ENCODE data around the gene PHF12.

PHF12 gene

DNA sequence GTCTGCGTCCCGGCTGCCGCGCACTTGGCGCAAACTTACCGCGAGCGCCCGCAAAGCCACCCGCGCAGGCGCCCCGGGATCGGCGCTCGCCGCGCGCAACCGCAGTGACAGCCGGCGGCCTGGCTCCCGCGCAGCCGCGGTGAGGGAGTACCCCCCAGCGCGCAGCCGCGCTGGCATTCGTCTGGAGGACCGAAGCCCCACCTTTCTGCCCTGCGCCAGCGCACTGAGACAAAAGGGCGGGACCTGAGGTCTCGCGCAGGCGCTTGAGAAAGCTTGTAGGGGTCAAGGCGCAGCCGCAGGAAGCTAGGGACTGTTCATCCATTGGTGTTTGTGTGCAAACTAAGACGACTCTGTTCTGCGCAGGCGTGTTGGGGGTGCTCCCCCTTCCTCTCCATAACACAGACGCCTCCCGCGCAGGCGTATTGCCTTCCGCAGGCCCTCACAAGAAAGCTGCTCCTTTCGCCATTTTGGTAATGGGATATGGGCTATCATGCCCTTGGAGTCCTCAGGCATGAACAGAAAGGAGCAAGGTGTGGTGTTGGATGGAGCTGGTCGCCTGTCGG, at the start of gene PHF12:
PHF12 (minus strand) TSS at position 91 of the 563 bp plus-strand sequence. CDS start 558 bp downstream, outside the sequence.
- peak within 1 kb of the TSS; percentile 93 for H3K4me3 ChIP-seq (ENCODE audit: low read length in 2 of 2)
- H3K27me3 ChIP-seq (ENCODE audit: control insufficient read depth in 2 of 2, insufficient read depth in 2 of 2, low read length in 2 of 2) = no peaks in the 10 kb centered on the region

DNA sequence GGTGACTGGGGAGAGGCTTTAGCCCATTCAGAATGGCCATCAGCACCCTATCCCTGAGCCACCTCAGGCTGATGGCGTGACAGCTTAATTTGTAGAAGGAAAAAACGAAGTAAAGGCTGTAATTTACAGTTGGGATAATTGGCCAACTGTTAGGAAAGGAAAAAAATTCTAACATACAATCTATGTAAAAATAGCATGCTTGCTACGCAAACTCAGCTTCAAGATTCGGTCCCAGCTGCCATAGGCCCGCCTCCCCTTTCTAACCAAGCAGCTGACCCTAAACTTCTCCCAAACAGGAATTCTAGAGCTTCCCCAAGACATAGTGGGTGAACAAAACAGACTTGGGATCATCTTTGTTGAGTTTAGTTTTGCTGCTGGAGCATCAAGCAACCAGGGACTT, 49.7 kb upstream of the PHF12 start:
- H3K27ac ChIP-seq (ENCODE audit: low read depth in 2 of 2, low read length in 2 of 2) = no peak overlapping the region
- H3K27me3 ChIP-seq (ENCODE audit: control insufficient read depth in 2 of 2, insufficient read depth in 2 of 2, low read length in 2 of 2) = peaks cover 21 to 32% of the 10 kb centered on the region in 2 donors
- peaks cover 0 to under 1% of the 10 kb centered on the region in 2 donors for H3K4me1 ChIP-seq (ENCODE audit: control insufficient read depth in 2 of 2, insufficient read depth in 2 of 2, low read length in 2 of 2)
- no peaks in the 10 kb centered on the region for H3K9me3 ChIP-seq (ENCODE audit: control insufficient read depth in 2 of 2, low read length in 2 of 2)
- H3K9ac ChIP-seq (ENCODE audit: low read depth in 1 of 2, low read length in 2 of 2) = no peak overlapping the region
- H3K36me3 ChIP-seq (ENCODE audit: control insufficient read depth in 2 of 2, insufficient read depth in 2 of 2, low read length in 2 of 2) = no peaks in the 10 kb centered on the region
- no peak overlapping the region for H3K4me3 ChIP-seq (ENCODE audit: low read length in 2 of 2)

More for the DNA sequence above, at the start of gene PHF12:
- H3K9ac ChIP-seq (ENCODE audit: low read depth in 1 of 2, low read length in 2 of 2) = peak within 1 kb of the TSS; percentile 88 to 91
- peak within 1 kb of the TSS; percentile 96 to 100 for H3K27ac ChIP-seq (ENCODE audit: low read depth in 2 of 2, low read length in 2 of 2)
- H3K4me1 ChIP-seq (ENCODE audit: control insufficient read depth in 2 of 2, insufficient read depth in 2 of 2, low read length in 2 of 2) = peaks cover 21 to 30% of the 10 kb centered on the region in 2 donors
- H3K9me3 ChIP-seq (ENCODE audit: control insufficient read depth in 2 of 2, low read length in 2 of 2) = no peaks in the 10 kb centered on the region
- H3K36me3 ChIP-seq (ENCODE audit: control insufficient read depth in 2 of 2, insufficient read depth in 2 of 2, low read length in 2 of 2) = no peaks in the 10 kb centered on the region

DNA sequence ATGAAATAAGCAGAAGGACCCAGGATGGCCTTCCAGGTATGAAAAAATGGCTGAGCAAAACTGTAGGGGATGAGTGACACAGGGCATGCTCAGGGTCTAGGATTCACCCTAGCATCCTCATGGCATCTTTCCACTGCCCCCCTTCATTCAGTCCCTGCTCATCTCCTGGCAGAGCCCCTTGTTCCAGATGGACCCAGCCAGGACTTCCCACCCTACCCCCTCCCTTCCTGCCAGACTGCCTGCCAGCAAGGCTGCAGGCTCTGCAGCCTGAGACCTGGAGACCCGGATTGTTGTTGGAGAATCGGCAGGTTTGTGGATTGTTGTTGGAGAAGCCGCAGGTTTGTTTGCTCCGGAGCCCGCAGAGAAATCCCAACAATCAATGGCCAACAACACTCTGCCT, 47.9 kb upstream of the PHF12 start:
- H3K27ac ChIP-seq (ENCODE audit: low read depth in 2 of 2, low read length in 2 of 2) = no peak overlapping the region
- no peaks in the 10 kb centered on the region for H3K9me3 ChIP-seq (ENCODE audit: control insufficient read depth in 2 of 2, low read length in 2 of 2)
- no peaks in the 10 kb centered on the region for H3K36me3 ChIP-seq (ENCODE audit: control insufficient read depth in 2 of 2, insufficient read depth in 2 of 2, low read length in 2 of 2)
- peaks cover 11 to 24% of the 10 kb centered on the region in 2 donors for H3K27me3 ChIP-seq (ENCODE audit: control insufficient read depth in 2 of 2, insufficient read depth in 2 of 2, low read length in 2 of 2)
- no peaks in the 10 kb centered on the region for H3K4me1 ChIP-seq (ENCODE audit: control insufficient read depth in 2 of 2, insufficient read depth in 2 of 2, low read length in 2 of 2)
- no peak overlapping the region for H3K9ac ChIP-seq (ENCODE audit: low read depth in 1 of 2, low read length in 2 of 2)
- no peak overlapping the region for H3K4me3 ChIP-seq (ENCODE audit: low read length in 2 of 2)

DNA sequence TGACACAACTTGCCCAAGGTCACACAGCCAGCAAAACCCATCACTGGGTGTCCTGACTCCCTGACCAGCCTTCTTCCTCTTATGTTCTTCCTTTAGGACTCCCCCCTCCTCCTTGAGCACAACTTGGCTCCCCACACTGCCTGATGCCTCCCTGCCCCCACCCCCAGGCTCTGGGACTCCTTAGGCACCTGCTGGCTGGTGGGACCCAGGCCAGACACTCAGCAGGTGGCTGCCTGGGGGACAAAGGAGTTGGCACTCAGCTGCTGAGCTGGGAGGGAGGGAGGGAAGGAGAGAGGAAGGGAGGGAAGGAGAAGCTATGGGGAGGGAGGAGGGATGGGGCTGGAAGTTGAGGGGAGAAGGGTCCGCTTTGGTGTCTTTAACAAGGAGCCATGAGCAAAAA, 46.5 kb upstream of the PHF12 start:
- no peak overlapping the region for H3K4me3 ChIP-seq (ENCODE audit: low read length in 2 of 2)
- H3K27me3 ChIP-seq (ENCODE audit: control insufficient read depth in 2 of 2, insufficient read depth in 2 of 2, low read length in 2 of 2) = peaks cover 0 to 11% of the 10 kb centered on the region in 2 donors
- no peak overlapping the region for H3K9ac ChIP-seq (ENCODE audit: low read depth in 1 of 2, low read length in 2 of 2)
- H3K36me3 ChIP-seq (ENCODE audit: control insufficient read depth in 2 of 2, insufficient read depth in 2 of 2, low read length in 2 of 2) = no peaks in the 10 kb centered on the region
- H3K9me3 ChIP-seq (ENCODE audit: control insufficient read depth in 2 of 2, low read length in 2 of 2) = no peaks in the 10 kb centered on the region
- H3K4me1 ChIP-seq (ENCODE audit: control insufficient read depth in 2 of 2, insufficient read depth in 2 of 2, low read length in 2 of 2) = no peaks in the 10 kb centered on the region
- no peak overlapping the region for H3K27ac ChIP-seq (ENCODE audit: low read depth in 2 of 2, low read length in 2 of 2)

DNA sequence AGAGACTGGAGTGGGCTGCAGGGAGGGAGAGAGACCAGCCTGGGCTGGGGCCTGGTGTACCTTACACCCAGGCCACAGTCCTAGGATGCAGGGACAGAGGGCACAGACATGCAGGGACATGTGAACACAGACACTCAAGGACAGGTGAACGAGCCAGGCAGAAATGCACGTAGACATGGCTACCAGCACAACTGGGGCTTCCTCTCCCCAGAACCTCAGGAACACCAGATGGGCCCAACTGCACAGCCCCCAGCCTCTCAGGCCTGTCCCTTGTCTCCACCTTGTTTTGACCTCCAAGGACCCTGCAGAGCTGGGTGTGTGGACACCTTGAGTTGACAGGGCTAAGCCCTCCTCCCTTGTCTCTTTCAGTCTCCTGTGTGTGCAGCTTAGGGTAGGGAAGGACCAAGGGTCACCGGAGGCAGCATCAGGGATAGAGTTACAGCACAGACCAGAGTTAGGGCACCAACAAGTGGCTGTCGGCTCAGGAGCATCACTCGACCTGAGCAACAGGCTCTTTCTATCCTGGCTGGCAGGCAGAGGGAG, 45.3 kb upstream of the PHF12 start:
- H3K27ac ChIP-seq (ENCODE audit: low read depth in 2 of 2, low read length in 2 of 2) = no peak overlapping the region
- H3K27me3 ChIP-seq (ENCODE audit: control insufficient read depth in 2 of 2, insufficient read depth in 2 of 2, low read length in 2 of 2) = peaks cover 0 to 11% of the 10 kb centered on the region in 2 donors
- no peaks in the 10 kb centered on the region for H3K4me1 ChIP-seq (ENCODE audit: control insufficient read depth in 2 of 2, insufficient read depth in 2 of 2, low read length in 2 of 2)
- H3K36me3 ChIP-seq (ENCODE audit: control insufficient read depth in 2 of 2, insufficient read depth in 2 of 2, low read length in 2 of 2) = no peaks in the 10 kb centered on the region
- H3K9ac ChIP-seq (ENCODE audit: low read depth in 1 of 2, low read length in 2 of 2) = no peak overlapping the region
- no peak overlapping the region for H3K4me3 ChIP-seq (ENCODE audit: low read length in 2 of 2)
- H3K9me3 ChIP-seq (ENCODE audit: control insufficient read depth in 2 of 2, low read length in 2 of 2) = no peaks in the 10 kb centered on the region

DNA sequence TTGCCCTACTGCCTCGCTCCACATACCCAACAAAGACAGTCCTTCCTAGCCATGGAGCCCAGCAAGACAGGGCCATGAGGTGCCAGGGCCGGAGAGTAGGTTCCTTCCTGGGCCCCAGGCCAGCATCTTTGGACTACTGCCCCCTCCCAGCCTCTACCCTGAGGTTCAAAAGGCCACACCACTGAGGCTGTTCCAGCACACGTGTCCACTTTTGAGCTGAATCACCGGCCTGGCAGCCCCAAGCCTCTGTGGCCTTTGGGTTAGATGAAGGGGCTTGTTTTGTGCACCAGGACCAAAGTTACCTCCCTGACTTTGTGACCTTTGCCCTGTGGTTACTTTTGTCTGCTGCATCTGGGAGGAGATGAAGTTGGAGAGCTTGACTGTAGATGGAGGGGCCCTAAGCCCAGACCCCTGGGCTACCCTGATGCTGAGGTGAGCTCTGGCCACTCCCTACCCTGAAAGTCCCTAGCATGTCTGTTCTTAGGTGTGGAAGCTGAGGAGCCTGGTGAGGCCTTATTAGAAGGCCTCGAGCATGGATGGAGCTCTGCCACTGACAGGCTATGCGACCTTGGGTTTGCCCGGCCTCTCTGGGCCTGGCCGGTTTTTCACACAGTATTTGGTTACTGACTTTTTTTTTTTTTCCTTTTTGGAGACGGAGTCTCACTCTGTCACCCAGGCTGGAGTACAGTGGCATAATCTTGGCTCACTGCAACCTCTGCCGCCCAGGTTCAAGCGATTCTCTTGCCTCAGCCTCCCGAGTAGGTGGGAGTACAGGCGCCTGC, 42.5 kb upstream of the PHF12 start:
- Histone ChIP-seq H3K4me3 (ENCODE audit: low read length in 2 of 2) (no peak overlapping the region), H3K27ac (ENCODE audit: low read depth in 2 of 2, low read length in 2 of 2) (no peak overlapping the region), H3K9me3 (ENCODE audit: control insufficient read depth in 2 of 2, low read length in 2 of 2) (no peaks in the 10 kb centered on the region), H3K9ac (ENCODE audit: low read depth in 1 of 2, low read length in 2 of 2) (no peak overlapping the region), H3K27me3 (ENCODE audit: control insufficient read depth in 2 of 2, insufficient read depth in 2 of 2, low read length in 2 of 2) (peaks cover 0 to 4% of the 10 kb centered on the region in 2 donors), H3K4me1 (ENCODE audit: control insufficient read depth in 2 of 2, insufficient read depth in 2 of 2, low read length in 2 of 2) (no peaks in the 10 kb centered on the region), H3K36me3 (ENCODE audit: control insufficient read depth in 2 of 2, insufficient read depth in 2 of 2, low read length in 2 of 2) (no peaks in the 10 kb centered on the region)

DNA sequence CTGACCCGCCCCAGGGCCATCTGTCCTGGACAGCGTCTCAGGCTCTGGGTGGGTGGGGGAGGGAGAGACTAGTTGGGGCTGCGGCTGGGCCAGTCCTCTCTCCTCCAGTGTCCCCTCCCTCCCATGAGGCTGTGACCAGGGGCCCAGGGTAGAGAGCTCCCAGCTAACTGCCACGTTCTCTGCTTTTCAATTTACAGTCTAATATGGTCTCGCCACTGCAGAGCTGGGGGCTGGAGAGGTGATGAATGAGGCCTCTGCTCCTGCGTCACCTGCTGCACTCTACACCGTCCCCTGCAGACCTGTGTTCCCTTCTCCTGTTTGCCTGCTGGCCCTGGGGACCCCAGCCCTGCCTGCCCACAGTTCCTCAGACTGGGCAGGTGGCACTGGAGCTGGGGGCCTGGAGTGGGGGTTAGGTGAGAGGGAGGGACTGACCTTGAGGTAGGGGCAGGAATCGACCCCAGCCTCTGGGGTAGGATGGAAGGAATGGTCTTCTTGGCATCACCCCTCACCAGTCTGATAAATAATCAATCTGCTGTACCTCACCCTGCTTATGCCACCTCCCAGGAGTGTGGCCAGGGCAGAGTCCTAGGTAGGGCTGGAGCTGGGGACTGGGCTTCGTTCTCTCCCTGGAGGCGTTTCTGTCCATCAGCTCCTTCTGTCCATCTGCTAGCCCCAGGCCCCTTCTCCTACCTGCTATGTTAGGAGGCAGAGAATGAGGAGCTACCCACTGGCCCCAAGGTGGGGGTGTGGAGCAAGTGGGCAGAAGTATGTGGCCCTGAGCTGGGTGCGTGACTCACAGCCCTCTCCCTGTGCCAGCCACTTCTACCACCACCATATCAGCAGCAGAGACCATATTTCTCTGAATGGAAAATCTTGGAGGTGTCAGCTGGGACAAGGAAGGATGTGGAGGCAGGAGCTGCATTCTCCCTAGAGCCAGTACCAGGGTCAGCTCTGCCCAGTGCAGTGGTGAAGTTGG, 41.6 kb upstream of the PHF12 start:
- H3K4me1 ChIP-seq (ENCODE audit: control insufficient read depth in 2 of 2, insufficient read depth in 2 of 2, low read length in 2 of 2) = no peaks in the 10 kb centered on the region
- H3K4me3 ChIP-seq (ENCODE audit: low read length in 2 of 2) = no peak overlapping the region
- H3K27me3 ChIP-seq (ENCODE audit: control insufficient read depth in 2 of 2, insufficient read depth in 2 of 2, low read length in 2 of 2) = peaks cover 0 to 2% of the 10 kb centered on the region in 2 donors
- no peaks in the 10 kb centered on the region for H3K9me3 ChIP-seq (ENCODE audit: control insufficient read depth in 2 of 2, low read length in 2 of 2)
- no peak overlapping the region for H3K27ac ChIP-seq (ENCODE audit: low read depth in 2 of 2, low read length in 2 of 2)
- no peak overlapping the region for H3K9ac ChIP-seq (ENCODE audit: low read depth in 1 of 2, low read length in 2 of 2)
- no peaks in the 10 kb centered on the region for H3K36me3 ChIP-seq (ENCODE audit: control insufficient read depth in 2 of 2, insufficient read depth in 2 of 2, low read length in 2 of 2)

DNA sequence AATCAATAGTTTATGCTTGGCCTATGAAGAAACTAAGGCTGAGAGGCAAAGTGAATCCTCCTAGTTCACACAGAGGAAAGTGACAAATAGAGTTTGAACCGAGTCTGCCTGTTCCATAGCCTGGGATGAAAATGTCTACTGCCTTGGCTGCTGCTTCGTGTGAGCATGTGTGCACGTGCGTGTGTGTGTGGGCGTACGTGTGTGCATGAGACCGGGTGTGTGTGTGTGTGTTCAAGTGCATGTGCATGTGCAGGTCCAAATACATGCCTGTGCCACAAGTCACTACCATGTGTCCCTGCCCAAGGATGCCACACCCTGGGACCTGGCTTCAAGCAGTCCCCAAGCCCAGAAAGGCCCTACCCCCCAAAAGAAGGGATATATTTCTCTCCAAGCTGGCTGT, 40.9 kb upstream of the PHF12 start:
- Histone ChIP-seq H3K9ac (ENCODE audit: low read depth in 1 of 2, low read length in 2 of 2) (no peak overlapping the region), H3K4me1 (ENCODE audit: control insufficient read depth in 2 of 2, insufficient read depth in 2 of 2, low read length in 2 of 2) (no peaks in the 10 kb centered on the region), H3K27ac (ENCODE audit: low read depth in 2 of 2, low read length in 2 of 2) (no peak overlapping the region), H3K36me3 (ENCODE audit: control insufficient read depth in 2 of 2, insufficient read depth in 2 of 2, low read length in 2 of 2) (no peaks in the 10 kb centered on the region), H3K4me3 (ENCODE audit: low read length in 2 of 2) (no peak overlapping the region), H3K27me3 (ENCODE audit: control insufficient read depth in 2 of 2, insufficient read depth in 2 of 2, low read length in 2 of 2) (peaks cover 0 to 2% of the 10 kb centered on the region in 2 donors), H3K9me3 (ENCODE audit: control insufficient read depth in 2 of 2, low read length in 2 of 2) (no peaks in the 10 kb centered on the region)

DNA sequence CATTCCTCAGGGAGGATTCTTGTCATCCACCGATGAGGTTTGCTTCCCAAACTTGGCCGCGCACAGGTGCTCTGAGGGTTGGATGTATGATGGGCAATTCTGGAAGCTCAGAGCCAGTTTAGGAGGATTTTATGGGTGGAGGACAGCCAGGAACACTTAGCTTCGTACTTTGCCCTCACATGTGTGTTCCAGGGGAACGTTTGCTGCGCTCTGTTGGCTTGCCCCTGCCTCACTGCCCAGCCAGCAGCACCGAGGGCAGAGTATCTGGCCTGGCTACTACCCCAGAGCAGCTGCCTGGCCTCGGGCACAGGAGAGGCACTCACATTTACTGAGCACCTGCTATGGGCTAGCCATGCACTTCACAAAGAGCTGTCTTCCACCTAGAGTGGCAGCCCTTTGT, 40.5 kb upstream of the PHF12 start:
- peaks cover under 1% of the 10 kb centered on the region in 2 donors for H3K27me3 ChIP-seq (ENCODE audit: control insufficient read depth in 2 of 2, insufficient read depth in 2 of 2, low read length in 2 of 2)
- no peaks in the 10 kb centered on the region for H3K9me3 ChIP-seq (ENCODE audit: control insufficient read depth in 2 of 2, low read length in 2 of 2)
- no peak overlapping the region for H3K9ac ChIP-seq (ENCODE audit: low read depth in 1 of 2, low read length in 2 of 2)
- no peak overlapping the region for H3K4me3 ChIP-seq (ENCODE audit: low read length in 2 of 2)
- no peak overlapping the region for H3K27ac ChIP-seq (ENCODE audit: low read depth in 2 of 2, low read length in 2 of 2)
- no peaks in the 10 kb centered on the region for H3K4me1 ChIP-seq (ENCODE audit: control insufficient read depth in 2 of 2, insufficient read depth in 2 of 2, low read length in 2 of 2)
- no peaks in the 10 kb centered on the region for H3K36me3 ChIP-seq (ENCODE audit: control insufficient read depth in 2 of 2, insufficient read depth in 2 of 2, low read length in 2 of 2)
